ENCODE results near the gene CDC42.

GRCh38 chr1:22080191-22080590 lies 27.7 kb downstream of the CDC42 start:
- TF ChIP-seq CTCF (IDR thresholded peaks at IDR 0.05; ENCODE audit: low read depth, low read length) = no peak
- no peak for TF ChIP-seq EZH2phosphoT487 (IDR thresholded peaks at IDR 0.05; ENCODE audit: low read depth)

Measured in OCI-LY3 (cell line).